Erythroblast (primary cell): Measurements from ENCODE around the gene RICTOR.

ENCODE experiments used
- GATA1 ChIP-seq: IDR thresholded peaks from 2 replicates; pipeline ENCODE4 v1.6.1; 2011; ENCODE audit warnings: low read depth, mild to moderate bottlenecking, control low read depth, low read length, moderate library complexity
- POLR2A ChIP-seq: IDR thresholded peaks from 2 replicates; pipeline ENCODE4 v1.6.1; 2011; ENCODE audit warnings: mild to moderate bottlenecking, low read length

DNA sequence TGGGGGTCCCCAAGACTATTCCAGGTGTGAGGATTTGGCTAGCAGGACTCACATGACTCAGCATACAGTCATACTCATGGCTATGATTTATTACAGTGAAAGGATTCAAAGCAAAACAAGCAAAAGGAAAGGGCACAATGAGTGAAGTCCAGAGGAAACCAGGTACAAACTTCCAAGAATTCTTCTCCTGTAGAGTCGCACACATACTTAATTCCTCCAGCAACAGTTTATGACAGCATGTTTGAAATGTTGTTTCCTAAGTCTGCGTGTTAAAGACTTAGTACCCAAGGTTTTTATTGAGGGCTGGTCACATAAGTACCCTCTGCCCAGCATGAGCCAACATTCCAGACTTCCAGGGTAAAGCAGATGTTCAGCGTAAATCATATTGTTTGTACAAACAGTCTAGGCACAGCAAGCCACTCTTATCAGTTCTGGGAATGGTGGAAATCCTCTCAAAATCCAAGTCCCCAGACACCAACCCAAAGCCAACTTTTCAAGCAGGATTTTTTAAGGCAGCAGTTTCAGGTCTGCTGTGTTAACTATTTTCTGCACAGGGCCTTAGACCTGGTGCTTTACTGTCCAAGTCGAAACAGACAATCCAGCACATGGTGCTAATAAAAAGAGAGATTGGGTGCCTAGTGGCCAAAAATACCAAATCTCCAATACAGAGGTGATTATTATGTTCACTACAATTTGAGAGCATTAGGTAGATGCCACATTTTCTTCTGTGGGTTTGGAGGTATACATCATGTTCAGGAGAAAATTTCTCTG, 18.6 kb upstream of the RICTOR start:
- TF ChIP-seq POLR2A (no peak), GATA1 (no peak)
